GM12875 (cell line): ENCODE measurements around the gene DIAPH3.

Experiments
- H3K4me3 ChIP-seq: one replicate; pipeline ENCODE4 v1.5.1; 2011; ENCODE audit warnings: low read depth, low read length, control low read depth
- CTCF ChIP-seq: IDR thresholded peaks from 2 replicates; pipeline ENCODE4 v1.5.1; 2011; ENCODE audit warnings: low read depth, mild to moderate bottlenecking, control low read depth, inconsistent platforms, low read length, moderate library complexity, borderline replicate concordance; ENCODE audit not compliant: insufficient read depth

DIAPH3 gene

GRCh38 chr13:60012488-60012887 is 151.2 kb downstream of the DIAPH3 start:
- TF ChIP-seq CTCF: no peak
- H3K4me3 ChIP-seq: no peak overlapping the region

GRCh38 chr13:60009300-60010253 is 154.2 kb downstream of the DIAPH3 start:
- no peak for TF ChIP-seq CTCF

GRCh38 chr13:60001889-60002288 is 161.8 kb downstream of the DIAPH3 start:
- TF ChIP-seq CTCF: no peak
- H3K4me3 ChIP-seq: no peak overlapping the region

More at GRCh38 chr13:60009300-60010253, 154.2 kb downstream of the DIAPH3 start:
- H3K4me3 ChIP-seq: no peak overlapping the region

GRCh38 chr13:60000976-60001375 is 162.8 kb downstream of the DIAPH3 start:
- TF ChIP-seq CTCF: no peak
- no peak overlapping the region for H3K4me3 ChIP-seq

- no peak for TF ChIP-seq CTCF
- H3K4me3 ChIP-seq: no peak overlapping the region
These were observed 163.6 kb downstream of the DIAPH3 start for GRCh38 chr13:60000081-60000480.

GRCh38 chr13:59997976-59998375 is 165.8 kb downstream of the DIAPH3 start:
- no peak overlapping the region for H3K4me3 ChIP-seq
- TF ChIP-seq CTCF: no peak

GRCh38 chr13:59996461-59996980 is 167.2 kb downstream of the DIAPH3 start:
- no peak for TF ChIP-seq CTCF

More at GRCh38 chr13:59996461-59996980, 167.2 kb downstream of the DIAPH3 start:
- no peak overlapping the region for H3K4me3 ChIP-seq
